GM19467 (cell line): ENCODE data around the gene SMIM33.
"Not testable (repeated sequence)": the region's sequence is repeated elsewhere in the genome, so short reads cannot be mapped to it uniquely, and the experiment has no call there.

ENCODE experiments used
- ATAC-seq: cut with Tn5 transposase; IDR thresholded peaks from one replicate; pipeline ENCODE4 v1.9.1; 2021; ENCODE audit warnings: mild to moderate bottlenecking, moderate library complexity; ENCODE audit not compliant: unreplicated experiment

SMIM33 gene

DNA sequence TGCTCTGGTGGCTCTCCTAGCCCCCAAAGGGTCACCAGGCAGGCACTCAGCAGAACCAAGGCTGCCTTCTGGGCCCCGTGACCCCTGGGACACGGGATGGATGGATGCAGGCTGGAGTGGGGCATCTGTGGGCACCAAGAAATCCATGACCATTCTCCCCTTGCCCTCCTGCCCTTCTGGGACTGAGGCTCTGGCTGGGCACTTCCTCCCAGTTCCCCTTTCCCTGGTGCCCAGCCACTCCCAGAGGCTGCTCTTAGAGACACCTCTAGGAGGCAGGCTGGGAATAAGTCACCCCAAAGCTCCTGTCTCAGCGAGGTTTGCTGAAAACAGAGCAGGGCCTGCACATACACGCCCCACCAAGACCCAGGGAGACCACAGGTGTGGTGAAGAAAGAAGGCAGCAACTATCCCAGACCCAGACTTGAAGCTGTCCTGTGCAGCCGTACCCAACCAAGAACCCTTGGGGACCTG, 10.8 kb downstream of the SMIM33 start:
- ATAC-seq: no peak

DNA sequence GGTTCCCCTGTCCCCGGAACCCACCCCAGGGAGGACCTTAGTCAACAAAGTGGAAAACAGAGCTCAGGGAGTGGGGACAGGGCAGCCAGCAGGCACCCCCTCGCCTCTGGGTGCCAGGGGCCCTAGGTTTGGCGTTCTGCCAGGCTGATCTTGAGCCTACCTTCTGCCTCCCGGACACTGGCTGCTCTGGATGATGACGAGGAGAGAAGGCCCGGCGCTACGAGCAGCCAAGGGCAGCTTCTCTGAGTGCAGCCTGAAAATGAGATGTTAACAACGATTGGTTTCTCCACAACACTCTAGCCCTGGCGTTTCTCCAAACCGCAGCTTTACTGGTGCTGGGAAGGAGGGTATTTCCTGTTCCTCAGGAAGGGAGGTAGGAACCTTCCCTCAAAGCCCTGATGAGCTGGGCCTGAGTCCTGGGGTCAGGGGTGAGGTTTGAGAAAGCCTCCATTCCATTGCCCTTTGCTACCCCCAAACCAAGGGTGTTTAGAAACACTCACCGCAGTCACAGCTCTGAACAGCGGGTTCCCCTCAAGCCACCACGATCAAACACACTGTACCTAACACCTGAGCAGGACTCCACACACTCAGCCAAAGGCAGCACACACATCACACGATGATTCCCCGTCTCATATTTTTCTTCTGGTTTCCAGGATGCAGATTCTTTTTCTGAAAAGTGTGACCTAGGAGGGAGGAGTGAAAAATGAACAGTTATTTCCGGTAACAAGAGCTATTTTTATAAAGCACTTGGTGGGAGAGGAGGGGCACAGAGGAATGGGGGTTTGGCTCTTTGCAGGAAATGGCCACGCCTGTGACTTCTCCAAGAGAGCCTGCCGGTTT, 11.5 kb downstream of the SMIM33 start, which contains the start of gene STING1:
Gene STING1, minus strand, starts transcription at position 709 of the 840 bp plus-strand sequence. CDS start 1,054 bp downstream, outside the sequence.
- no peak for ATAC-seq

DNA sequence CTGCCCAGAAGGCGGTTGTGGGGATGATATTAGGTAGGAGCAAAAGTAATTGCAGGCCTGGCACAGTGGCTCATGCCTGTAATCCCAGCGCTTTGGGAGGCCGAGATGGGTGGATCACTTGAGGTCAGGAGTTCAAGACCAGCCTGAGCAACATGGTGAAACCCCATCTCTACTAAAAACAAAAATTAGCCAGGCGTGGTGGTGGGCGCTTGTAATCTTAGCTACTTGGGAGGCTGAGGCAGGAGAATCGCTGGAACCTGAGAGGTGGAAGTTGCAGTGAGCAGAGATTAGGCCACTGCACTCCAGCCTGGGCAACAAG, 12.0 kb downstream of the SMIM33 start:
- ATAC-seq: not testable (repeated sequence)

DNA sequence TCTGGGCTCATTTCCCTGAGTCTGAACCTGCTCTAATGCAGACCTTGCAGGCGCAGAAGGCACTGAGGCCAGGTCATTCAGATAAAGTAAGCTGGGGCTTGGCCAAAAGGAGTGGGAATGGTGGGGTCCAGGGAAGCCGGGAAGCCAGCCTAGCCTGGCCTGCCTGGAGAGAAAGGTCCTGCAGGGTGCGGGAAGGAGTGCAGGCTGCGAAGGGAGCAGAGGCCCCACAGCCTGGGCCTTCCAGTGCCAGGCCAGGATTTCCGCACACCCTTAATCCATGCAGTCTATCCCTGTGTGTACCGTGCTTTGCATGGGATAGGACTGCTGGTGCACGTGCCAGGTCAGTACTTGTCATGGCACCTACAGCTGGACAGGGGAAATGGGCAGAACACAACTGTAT, 15.4 kb downstream of the SMIM33 start:
- ATAC-seq: no peak

DNA sequence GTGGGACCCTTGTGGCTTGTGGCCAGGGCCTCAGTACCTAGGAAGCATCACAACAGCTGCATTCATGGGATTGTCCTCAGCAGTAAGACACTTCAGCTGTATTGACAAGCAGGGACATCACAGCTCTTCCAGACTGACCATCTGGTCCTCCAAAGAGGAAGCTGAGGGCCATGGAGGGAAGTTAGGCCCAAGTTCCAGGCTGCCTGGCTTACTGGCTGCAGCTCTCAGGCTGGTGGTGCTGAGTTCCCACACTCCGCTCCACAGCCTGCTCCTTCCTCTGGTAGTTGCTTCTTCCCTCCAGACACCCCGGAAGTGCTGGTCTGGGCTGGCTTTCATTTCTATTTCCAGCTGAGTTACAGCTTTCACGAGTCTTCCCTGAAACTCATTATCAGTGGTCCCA, 17.5 kb downstream of the SMIM33 start:
- no peak for ATAC-seq

DNA sequence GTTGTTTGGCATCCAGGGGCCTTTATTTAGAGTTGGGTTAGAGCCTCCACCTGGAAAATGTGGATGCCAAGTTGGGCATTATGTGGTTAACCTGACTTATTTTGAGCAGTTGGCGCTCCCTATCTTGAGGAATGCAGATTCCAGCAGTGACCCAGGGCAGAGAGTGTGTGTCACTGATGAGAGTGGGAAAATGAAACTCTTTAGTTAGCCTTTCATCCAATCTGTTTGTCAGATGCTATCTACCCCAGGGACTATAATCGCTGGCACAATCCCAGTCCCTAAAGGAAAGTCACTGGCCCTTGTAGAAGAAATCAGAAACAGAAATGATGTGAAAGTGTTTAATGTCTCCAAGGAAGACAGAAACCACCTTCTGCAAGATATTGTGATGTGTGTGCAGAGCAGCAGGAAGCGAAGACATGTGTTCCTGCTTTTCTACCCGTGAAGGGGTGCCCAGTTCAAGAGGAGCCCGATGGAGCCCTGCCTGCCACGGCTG, 21.9 kb downstream of the SMIM33 start:
- no peak for ATAC-seq

DNA sequence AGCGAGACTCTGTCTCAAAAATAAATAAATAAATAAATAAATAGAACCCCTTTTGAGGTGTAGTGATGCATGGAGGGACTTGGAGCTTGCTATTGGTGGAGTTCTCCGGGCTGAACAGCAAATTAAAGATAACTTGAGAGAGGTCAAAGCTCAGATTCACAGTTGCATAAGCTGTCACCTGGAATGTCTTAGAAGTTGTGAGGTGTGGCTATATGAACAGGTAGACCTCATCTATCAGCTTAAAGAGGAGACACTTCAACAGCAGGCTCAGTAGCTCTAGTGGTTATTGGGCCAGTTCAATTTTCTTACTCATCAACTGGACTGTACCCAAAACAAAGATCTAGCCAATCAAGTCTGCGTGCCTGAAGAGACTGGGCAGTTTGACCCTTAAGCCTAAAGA, 23.5 kb downstream of the SMIM33 start:
- ATAC-seq: no peak

DNA sequence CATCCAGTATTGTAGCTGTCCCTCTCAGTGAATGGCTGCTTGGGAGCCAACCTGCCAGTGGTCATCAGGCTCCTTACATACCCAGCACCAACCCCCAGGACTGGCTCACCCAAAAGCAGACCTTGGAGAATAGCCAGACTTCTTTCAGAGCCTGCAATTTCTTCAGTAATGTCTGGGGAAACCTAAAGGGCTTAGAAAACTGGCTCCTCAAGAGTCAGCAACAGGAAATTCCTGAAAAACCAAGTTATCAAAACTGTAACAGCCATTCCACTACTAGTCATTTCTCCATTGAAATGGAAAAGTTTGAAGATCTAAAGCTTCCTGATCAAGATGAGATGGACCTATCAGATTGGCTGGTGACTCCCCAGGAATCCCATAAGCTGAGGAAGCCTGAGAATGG, 24.0 kb downstream of the SMIM33 start:
- ATAC-seq: no peak

DNA sequence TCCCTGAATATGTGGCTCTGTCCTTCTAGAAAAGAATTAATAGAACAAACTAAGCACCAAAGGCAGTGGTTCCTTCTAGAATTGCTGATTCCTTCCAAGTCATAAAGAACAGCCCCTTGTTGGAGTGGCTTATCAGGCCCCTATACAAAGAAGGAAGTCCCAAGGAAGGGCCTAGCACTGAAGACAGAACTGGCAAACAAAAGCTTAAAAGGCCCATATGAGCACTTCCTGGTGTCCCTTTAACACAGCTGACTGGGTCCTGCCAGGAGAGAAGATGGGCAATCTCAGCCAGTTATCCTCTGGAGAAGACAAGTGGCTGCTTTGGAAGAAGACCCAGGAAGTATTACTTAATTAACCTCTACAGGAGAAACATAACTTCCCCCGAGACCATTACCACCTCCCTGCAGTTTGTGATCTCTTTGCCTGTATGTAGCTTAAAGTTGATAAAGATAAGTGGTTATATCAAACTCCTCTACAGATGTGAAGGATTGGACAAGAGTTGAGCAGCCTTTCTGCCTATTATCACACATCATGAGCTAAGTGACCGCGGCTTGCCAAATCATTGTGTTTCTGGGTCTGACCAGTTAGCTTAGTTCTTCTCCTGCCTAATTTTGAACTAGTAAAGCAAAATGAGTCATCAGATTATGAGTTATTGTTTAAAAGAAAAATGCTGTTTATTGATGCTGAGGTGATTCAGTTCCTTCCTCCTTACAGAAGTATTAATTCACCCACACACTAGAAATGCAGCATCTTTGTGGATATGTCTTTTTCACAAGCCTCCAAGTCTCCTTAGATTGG, 25.0 kb downstream of the SMIM33 start:
- ATAC-seq: no peak

DNA sequence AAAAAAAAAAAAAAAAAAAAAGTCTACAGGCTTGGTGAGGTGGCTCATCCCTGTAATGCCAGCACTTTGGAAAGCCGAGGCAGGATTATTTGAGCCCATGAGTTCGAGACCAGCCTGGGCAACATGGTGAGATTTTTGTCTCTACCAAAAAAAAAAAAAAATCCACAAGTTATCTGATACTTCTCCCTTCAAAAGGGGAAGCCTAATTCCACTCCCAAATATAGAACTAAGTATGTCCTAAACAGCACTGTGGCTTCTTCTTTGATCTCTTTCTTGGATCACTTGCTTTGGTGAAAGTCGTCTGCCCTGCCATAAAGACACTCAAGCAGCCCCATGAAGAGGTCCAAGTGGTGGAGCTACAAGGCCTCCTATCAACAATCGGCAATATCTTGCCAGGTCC, 30.6 kb downstream of the SMIM33 start:
- ATAC-seq: no peak

DNA sequence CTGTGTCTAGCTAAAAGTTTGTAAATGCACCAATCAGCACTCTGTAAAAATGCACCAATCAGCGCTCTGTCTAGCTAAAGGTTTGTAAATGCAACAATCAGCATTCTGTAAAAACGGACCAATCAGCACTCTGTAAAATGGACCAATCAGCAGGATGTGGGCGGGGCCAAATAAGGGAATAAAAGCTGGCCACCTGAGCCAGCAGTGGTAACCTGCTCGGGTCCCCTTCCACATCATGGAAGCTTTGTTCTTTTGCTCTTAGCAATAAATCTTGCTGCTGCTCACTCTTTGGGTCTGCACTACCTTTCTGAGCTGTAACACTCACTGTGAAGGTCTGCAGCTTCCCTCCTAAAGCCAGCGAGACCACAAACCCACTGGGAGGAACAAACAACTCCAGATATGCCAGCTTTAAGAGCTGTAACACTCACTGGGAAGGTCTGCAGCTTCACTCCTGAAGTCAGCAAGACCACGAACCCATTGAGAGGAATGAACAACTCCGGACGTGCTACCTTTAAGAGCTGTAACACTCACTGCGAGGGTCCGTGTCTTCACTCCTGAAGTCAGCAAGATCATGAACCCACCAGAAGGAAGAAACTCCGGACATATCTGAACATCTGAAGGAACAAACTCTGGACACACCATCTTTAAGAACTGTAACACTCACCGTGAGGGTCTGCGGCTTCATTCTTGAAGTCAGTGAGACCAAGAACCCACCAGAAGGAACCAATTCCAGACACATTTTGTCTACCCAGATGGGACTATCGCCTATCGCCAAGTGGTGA, 32.4 kb downstream of the SMIM33 start:
- not testable (repeated sequence) for ATAC-seq

DNA sequence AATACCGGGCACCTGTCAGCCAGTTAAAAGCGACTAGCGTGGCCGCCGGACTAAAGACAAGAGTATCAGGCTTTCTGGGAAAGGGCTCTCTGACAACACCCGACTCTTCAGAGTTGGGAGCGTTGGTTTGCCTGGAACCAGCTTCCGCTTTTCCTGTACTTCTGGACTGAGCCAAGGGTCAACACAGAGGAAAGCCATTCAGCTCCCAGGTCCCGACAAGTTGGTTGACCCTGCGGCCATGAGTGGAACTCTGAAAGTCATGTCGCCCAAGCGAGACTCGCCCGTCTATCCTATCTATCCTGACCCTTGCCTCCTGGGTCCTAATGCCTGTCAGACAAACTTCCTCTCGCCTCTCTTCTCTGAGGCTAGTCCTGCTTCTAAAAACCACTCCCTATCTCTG, 33.1 kb downstream of the SMIM33 start:
- not testable (repeated sequence) for ATAC-seq

DNA sequence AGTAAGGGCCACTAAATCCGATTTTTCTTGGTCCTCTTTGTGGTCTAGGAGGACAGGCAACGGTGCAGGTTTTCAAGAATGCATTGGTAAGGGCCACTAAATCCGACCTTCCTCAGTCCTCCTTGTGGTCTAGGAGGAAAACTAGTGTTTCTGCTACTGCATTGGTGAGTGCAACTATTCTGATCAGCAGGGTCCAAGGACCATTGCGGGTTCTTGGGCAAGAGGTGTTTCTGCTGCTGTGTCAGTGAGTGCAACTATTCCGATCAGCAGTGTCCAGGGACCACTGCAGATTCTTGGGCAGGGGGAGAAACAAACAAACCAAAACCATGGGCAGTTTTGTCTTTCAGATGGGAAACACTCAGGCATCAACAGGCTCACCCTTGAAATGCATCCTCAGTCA, 33.9 kb downstream of the SMIM33 start:
- not testable (repeated sequence) for ATAC-seq

DNA sequence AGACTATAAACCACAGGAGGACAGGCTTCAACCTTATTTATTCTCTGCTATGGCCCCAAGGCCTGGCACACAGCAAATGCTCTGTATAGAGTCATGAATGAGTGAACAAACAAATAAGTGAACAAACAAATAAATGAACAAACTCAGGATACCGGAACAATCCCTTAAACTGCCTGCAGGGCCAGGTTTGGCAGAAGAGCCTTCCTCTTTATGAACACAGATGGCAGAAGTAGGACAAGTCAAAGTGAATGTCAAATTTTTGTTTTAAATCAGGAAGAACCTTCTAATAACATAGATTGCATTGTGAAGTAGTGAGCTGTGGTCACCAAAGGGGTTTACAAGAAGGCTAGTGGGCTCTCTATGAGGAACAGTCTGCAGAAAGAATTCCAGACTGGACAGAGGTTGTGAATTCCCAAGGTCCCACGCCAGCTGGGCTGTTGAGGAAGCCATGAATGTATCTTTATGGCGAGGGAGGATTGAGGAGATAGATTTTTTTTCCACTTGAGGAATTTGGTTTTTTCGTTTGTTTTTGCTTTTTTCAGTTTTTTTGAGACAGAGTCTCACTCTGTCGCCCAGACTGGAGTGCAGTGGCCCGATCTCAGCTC, 42.1 kb downstream of the SMIM33 start:
- ATAC-seq: no peak

DNA sequence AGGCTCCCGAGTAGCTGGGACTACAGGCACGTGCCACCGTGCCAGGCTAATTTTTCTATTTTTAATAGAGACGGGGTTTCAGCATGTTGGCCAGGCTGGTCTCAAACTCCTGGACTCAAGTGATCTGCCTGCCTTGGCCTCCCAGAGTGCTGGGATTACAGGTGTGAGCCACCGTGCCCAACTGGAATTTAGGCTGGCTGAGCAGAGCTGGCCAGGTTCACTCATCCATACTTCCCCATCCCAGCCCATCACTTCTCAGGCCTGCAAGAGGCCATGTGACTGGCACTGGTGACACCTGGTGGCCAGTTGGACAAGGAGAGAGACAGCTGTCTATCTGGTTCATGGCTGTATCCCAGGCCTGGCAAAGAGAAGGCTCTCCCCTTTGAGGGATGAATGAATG, 42.6 kb downstream of the SMIM33 start:
- ATAC-seq: not testable (repeated sequence)

DNA sequence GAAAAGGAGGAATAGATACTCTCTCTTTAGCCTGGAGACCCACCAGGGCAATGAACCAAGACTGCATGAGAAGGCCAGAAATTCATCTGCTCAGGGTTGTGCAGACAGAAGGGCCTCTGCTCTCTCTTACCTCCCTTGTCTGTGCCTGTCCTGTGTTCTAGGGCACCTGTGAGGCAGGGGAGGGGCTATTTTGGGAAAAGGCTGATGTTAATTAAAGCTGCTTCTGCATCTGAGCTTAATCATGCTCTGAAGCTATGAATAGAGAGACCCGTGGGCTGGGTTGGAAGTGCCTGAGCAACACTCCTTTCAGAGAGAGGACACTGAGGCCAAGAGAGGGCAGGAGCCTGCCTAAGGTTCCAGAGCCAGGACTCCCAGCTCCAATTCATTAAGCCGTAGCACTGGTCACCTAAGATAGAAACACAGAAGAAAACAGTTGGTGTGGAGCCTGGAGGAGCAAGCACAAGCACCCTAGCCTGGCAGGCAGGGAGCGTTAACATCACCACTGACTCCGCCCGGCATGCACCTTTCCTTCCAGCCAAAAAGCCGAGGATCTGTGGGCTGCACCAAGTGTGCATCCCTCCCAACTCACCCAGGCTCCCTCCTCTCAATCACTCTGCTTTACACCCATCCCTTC, 43.2 kb downstream of the SMIM33 start:
- no peak for ATAC-seq

DNA sequence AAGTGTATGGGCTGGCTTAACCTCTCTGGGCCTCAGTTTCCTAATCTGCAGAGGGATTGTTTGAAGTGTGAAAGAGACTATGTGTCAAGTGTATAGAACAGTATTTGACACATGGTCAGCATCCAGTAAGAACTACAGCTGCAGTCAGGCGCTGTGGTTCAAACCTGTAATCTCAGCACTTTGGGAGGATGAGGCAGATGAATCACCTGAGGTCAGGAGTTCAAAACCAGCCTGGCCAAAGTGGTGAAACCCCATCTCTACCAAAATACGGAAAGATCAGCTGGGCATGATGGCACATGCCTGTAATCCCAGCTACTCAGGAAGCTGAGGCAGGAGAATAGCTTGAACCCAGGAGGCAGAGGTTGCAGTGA, 43.7 kb downstream of the SMIM33 start:
- no peak for ATAC-seq

DNA sequence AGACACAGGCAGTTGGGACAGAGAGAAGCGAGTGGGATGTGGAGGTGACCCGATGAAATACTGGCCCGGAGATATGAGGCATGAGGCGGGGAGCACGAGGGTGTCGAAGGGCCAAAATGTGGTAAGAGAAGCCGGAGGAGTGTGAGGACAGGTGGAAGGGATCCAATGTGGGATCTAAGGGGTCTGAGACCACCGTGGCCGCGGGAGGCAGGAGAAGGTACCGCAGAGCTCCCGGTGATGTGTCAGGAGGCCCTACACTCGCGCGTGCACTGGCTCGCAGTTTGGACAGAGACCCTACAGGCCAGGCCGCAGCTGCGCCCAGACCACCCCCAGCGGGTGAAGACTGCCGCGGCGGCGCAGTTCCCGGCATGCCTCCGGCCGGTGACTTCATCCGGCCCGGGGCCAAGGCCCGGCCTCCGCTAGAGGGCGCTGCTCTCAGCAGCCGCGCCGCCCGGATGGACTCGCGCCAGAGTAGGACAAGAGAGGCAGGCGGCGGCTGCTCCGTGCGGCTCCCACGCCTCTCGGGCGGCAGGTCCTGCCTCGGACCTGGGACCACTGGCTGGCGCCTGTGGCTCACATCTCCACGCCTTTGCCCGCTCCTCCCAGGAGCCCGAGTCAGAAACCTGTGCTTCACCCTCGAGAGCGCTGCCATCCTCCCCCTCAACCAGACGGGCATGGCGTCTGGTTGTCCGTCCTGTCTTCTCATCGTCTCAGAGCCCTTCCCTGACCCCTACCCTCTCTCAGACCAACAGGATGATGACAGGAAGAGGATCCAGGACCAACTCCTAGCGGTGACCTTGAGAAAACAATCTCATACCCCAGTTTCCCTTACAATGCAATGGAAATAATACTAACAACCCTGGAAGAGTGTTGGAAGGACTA, 47.1 kb downstream of the SMIM33 start:
- peak; percentile 86 for ATAC-seq
